Measurements from ENCODE around the gene SOHLH1. TPM values are rescaled to one million over a fixed set of nuclear protein-coding genes. Genes with fewer than 3 reads are reported as not detected.

The SOHLH1 gene
- total and polyA plus RNA-seq, 2 of the 4 experiments (the other 2 are of a cell fraction): not detected

- Histone ChIP-seq H2AK9ac (replicated peaks; ENCODE audit: low read depth, low read length, poor library complexity) (no peak overlapping the region), H3K4me1 (ENCODE audit: control insufficient read depth, insufficient read depth, low read length) (no peaks in the 10 kb centered on the region), H4K20me1 (ENCODE audit: insufficient read depth, low read length) (no peaks in the 10 kb centered on the region), H3K27ac (ENCODE audit: insufficient read depth, low read length) (no peak overlapping the region), H2BK20ac (ENCODE audit: low read depth, low read length) (no peak overlapping the region), H3K36me3 (ENCODE audit: control insufficient read depth, insufficient read depth, low read length) (no peaks in the 10 kb centered on the region), H2BK5ac (ENCODE audit: low read depth, low read length, poor library complexity, severe bottlenecking) (no peak overlapping the region), H2AK5ac (ENCODE audit: low read depth, low read length) (no peak overlapping the region), H3K56ac (ENCODE audit: extremely low read depth, insufficient read depth, low read length) (no peak overlapping the region), H3K9ac (ENCODE audit: low read depth, low read length) (no peak overlapping the region), H4K5ac (ENCODE audit: low read depth, low read length) (no peak overlapping the region), H3K4ac (ENCODE audit: low read depth, low read length) (no peak overlapping the region), H3K27me3 (ENCODE audit: control insufficient read depth, insufficient read depth, low read length) (peaks cover 2% of the 10 kb centered on the region; the same call in 1 of the 2 replicates), H3K4me2 (ENCODE audit: low read depth, low read length) (no peak overlapping the region), H4K8ac (ENCODE audit: low read depth in 2 of 2, low read length in 2 of 2) (no peak overlapping the region), H2AFZ (replicated peaks; ENCODE audit: low read length, poor library complexity) (no peak overlapping the region), H2BK15ac (ENCODE audit: low read depth, low read length) (no peak overlapping the region), H2BK120ac (ENCODE audit: low read depth, low read length) (no peak overlapping the region), H3K9me1 (ENCODE audit: insufficient read depth, low read length) (peaks cover 4% of the 10 kb centered on the region; the same call in 1 of the 2 replicates), H3K14ac (replicated peaks; ENCODE audit: low read depth, low read length) (no peak overlapping the region), H3K79me1 (ENCODE audit: low read depth in 1 of 2, low read length in 2 of 2) (no peaks in the 10 kb centered on the region), H3K23ac (ENCODE audit: low read depth, low read length) (no peak overlapping the region), H3K9me3 (ENCODE audit: control insufficient read depth, insufficient read depth, low read length) (no peaks in the 10 kb centered on the region), H3K18ac (ENCODE audit: low read depth, low read length) (no peak overlapping the region), H3K4me3 (ENCODE audit: insufficient read depth, low read depth, low read length) (no peak overlapping the region), H4K91ac (ENCODE audit: insufficient read depth, low read depth, low read length) (no peak overlapping the region)
- TF ChIP-seq POLR2A (IDR thresholded peaks at IDR 0.05; ENCODE audit: low read depth, low read length): no peak
- TF ChIP-seq NFE2L2 (IDR thresholded peaks at IDR 0.05; ENCODE audit: low read depth, low read length): no peak
- TF ChIP-seq RAD21 (IDR thresholded peaks at IDR 0.05; ENCODE audit: low read length): no peak
- TF ChIP-seq MAFK (IDR thresholded peaks at IDR 0.05; ENCODE audit: low read depth, low read length): no peak
- TF ChIP-seq RCOR1 (IDR thresholded peaks at IDR 0.05; ENCODE audit: insufficient replicate concordance, low read length): no peak
- no peak for TF ChIP-seq FOS (IDR thresholded peaks at IDR 0.05; ENCODE audit: low read depth, low read length)
- TF ChIP-seq RFX5 (IDR thresholded peaks at IDR 0.05; ENCODE audit: low read depth, low read length): no peak
- no peak for TF ChIP-seq SMC3 (IDR thresholded peaks at IDR 0.05; ENCODE audit: low read depth, low read length)
- TF ChIP-seq CEBPB (IDR thresholded peaks at IDR 0.05; ENCODE audit: low read depth, low read length): no peak
- TF ChIP-seq BHLHE40 (IDR thresholded peaks at IDR 0.05; ENCODE audit: low read depth, low read length): no peak
- TF ChIP-seq USF2 (IDR thresholded peaks at IDR 0.05; ENCODE audit: low read depth, low read length): no peak
- no peak for TF ChIP-seq MAZ (IDR thresholded peaks at IDR 0.05; ENCODE audit: borderline replicate concordance, low read depth, low read length)
- TF ChIP-seq ELK1 (IDR thresholded peaks at IDR 0.05; ENCODE audit: borderline replicate concordance, low read depth, low read length): no peak
- no peak for TF ChIP-seq CHD1 (IDR thresholded peaks at IDR 0.05; ENCODE audit: low read depth, low read length)
- TF ChIP-seq MXI1 (IDR thresholded peaks at IDR 0.05; ENCODE audit: borderline replicate concordance, low read depth, low read length): no peak
- ATAC-seq (ENCODE audit: low read depth) (no peak), DNase-seq (no peak)
- CTCF ChIA-PET: no interaction called here
- intact Hi-C loops (cut with micrococcal nuclease): no loop called here
- dilution Hi-C loops (cut with HindIII; ENCODE audit: low sequenced_read_pairs, unreplicated experiment): no loop called here
- POLR2A ChIA-PET (ENCODE audit: unreplicated experiment): no interaction called here
- WGBS, 2 experiments (ENCODE audit: extremely low coverage in 2 of 2, insufficient read length in 1 of 2): 0% methylated on average over 1 of the region's 16 CpGs; no CpG with 5 or more reads in 1 of the 2 experiments
- in situ Hi-C loops (cut with MboI; ENCODE audit: low sequenced_read_pairs): no loop called here
- no TSS peak for BruUV-seq (replicated peaks)
Measured at GRCh38 chr9:135693265-135693664, 6.0 kb downstream of the SOHLH1 start.
